Measurements from ENCODE around the gene ASTN2. TPM values are rescaled to one million over a fixed set of nuclear protein-coding genes. Genes with fewer than 3 reads are reported as not detected.

Gene ASTN2
- total RNA-seq, 1 experiment from 2014 or later = 7.4 TPM

DNA sequence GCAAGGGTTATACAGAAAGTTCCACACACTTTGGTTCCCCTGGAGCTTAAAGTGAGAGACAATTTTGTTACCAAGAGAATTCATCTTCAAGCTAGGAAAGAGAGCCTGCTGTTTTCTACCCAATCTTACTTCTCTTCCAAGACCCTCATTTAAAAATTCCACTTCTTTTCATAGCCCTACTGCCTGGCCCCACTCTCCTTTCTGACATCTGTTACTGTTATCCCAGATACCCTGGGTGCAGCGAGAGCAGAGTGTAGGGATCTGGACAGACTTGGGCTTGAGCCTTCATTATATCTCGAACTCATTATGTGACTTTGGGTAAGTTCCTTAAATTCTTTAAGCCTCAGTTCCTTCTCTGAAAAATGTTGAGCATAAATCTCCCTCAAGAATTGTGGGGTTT is 263.1 kb downstream of the ASTN2 start:
- no peak for DNase-seq
- H3K4me3 ChIP-seq (ENCODE audit: insufficient read depth, low read depth, low read length) = no peak overlapping the region
- H3K27me3 ChIP-seq (ENCODE audit: control insufficient read depth, insufficient read depth, low read length) = no peaks in the 10 kb centered on the region
- H3K36me3 ChIP-seq (replicated peaks; ENCODE audit: control insufficient read depth, insufficient read depth, low read length) = no peaks in the 10 kb centered on the region

GRCh38 chr9:117149996-117150395 is 264.9 kb downstream of the ASTN2 start:
- H3K36me3 ChIP-seq (replicated peaks; ENCODE audit: control insufficient read depth, insufficient read depth, low read length) = no peaks in the 10 kb centered on the region
- DNase-seq = no peak
- no peaks in the 10 kb centered on the region for H3K27me3 ChIP-seq (ENCODE audit: control insufficient read depth, insufficient read depth, low read length)
- no peak overlapping the region for H3K4me3 ChIP-seq (ENCODE audit: insufficient read depth, low read depth, low read length)

DNA sequence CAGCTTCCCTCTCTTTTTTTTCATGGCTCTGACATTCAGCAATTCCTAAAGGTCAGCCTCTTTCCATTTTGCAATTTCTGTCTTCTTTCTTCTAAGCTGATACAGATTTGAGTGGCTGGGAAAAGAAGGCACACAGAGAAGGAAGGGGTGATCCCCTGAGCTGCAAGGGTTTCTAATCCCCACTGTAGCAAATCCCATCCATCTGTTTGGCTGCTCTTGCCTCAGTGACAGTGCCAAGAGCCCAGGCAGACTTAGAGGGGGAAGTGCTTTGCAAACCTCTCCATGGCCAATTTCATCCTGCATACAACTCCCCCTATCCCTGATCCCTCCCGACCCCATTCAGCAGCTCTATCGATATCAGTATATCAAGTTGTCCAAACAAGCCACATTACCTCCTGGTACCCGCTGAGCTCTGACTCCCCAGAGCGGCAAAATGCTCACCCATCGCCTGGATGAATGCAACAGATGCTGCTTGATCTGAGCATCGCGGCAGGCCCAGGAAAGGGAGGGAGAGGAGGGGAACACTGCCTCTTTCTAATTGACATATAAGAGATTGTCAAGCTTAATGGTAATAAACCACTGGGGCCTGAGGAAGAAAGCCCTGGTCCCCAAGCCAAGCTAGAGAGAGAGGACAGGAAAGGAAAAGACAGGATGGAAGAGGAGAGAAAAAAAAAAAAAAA is 268.9 kb downstream of the ASTN2 start:
- Histone ChIP-seq H3K4me3 (ENCODE audit: insufficient read depth, low read depth, low read length) (no peak overlapping the region), H3K27me3 (ENCODE audit: control insufficient read depth, insufficient read depth, low read length) (no peaks in the 10 kb centered on the region), H3K36me3 (replicated peaks; ENCODE audit: control insufficient read depth, insufficient read depth, low read length) (no peaks in the 10 kb centered on the region)
- no peak for DNase-seq

DNA sequence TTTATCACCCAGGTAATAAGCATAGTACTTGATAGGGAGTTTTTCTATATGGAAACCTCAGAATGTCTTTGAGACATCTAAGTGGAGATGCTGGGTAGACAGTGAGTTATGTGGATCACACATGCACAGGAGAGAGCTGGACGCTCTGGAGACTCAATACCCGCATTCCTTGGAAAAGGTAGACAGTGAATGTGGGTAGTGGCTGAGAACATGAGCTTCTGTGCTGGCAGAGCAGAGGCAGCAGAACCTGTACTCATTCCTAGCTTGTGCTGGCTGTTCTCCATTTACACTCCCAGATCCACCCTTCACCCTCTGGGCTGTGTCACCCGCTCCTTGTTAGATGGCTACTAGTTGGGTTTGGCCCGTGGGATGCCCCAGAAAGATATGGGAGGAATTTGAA is 269.8 kb downstream of the ASTN2 start:
- no peaks in the 10 kb centered on the region for H3K36me3 ChIP-seq (replicated peaks; ENCODE audit: control insufficient read depth, insufficient read depth, low read length)
- no peak for DNase-seq
- no peaks in the 10 kb centered on the region for H3K27me3 ChIP-seq (ENCODE audit: control insufficient read depth, insufficient read depth, low read length)
- no peak overlapping the region for H3K4me3 ChIP-seq (ENCODE audit: insufficient read depth, low read depth, low read length)

GRCh38 chr9:117138231-117138630 is 276.6 kb downstream of the ASTN2 start:
- H3K36me3 ChIP-seq (replicated peaks; ENCODE audit: control insufficient read depth, insufficient read depth, low read length) = no peaks in the 10 kb centered on the region
- no peak overlapping the region for H3K4me3 ChIP-seq (ENCODE audit: insufficient read depth, low read depth, low read length)
- H3K27me3 ChIP-seq (ENCODE audit: control insufficient read depth, insufficient read depth, low read length) = no peaks in the 10 kb centered on the region
- no peak for DNase-seq

DNA sequence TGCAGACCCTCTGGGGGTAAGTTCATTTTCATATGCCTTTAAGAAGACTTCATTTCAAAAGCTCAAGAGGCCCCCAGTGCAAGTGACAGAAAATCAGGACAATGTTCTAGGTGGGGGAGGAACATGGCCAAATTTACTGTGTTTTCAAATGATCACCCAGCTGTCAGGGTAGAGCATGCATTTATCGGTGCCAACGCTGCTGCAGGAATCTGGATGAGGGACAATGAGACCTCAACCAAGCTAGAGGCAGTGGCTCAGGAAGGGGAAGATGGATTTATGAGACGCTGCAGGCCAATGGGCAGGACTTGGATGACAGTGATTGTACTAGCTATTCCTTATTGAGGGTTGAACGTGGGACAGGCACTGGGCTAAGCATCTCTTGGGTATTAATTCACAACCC is 278.4 kb downstream of the ASTN2 start:
- no peak overlapping the region for H3K4me3 ChIP-seq (ENCODE audit: insufficient read depth, low read depth, low read length)
- H3K27me3 ChIP-seq (ENCODE audit: control insufficient read depth, insufficient read depth, low read length) = no peaks in the 10 kb centered on the region
- no peak for DNase-seq
- H3K36me3 ChIP-seq (replicated peaks; ENCODE audit: control insufficient read depth, insufficient read depth, low read length) = no peaks in the 10 kb centered on the region

DNA sequence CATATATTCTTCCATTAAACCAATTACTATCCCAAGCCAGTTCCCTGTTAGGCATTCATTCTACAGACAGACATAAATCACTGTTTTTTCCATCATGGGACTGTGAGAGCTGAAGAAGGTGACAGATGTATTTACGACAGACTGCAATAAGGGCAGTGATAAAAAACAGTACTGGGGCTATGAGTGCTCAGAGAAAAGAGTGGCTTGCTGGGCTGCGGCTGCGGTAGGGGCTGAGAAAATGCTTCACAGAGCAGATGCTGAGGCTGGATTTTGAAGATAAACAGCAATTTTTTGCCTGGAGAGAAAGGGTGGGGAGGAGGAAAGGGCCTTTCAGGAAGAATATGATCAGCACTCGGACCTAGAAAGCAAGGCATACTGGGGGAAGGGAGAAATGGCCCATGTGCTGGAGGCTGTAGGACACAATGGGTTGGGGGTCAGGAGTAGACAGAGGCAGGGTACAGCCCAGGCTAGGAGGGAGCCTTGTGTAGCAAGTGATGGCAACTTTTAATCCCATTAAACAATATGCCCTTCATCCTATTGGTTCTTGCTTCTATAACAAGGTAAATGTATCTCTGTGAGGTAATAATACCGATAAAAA is 279.3 kb downstream of the ASTN2 start:
- Histone ChIP-seq H3K27me3 (ENCODE audit: control insufficient read depth, insufficient read depth, low read length) (no peaks in the 10 kb centered on the region), H3K4me3 (ENCODE audit: insufficient read depth, low read depth, low read length) (no peak overlapping the region), H3K36me3 (replicated peaks; ENCODE audit: control insufficient read depth, insufficient read depth, low read length) (no peaks in the 10 kb centered on the region)
- no peak for DNase-seq

- DNase-seq = no peak
- H3K4me3 ChIP-seq (ENCODE audit: insufficient read depth, low read depth, low read length) = no peak overlapping the region
- no peaks in the 10 kb centered on the region for H3K27me3 ChIP-seq (ENCODE audit: control insufficient read depth, insufficient read depth, low read length)
- no peaks in the 10 kb centered on the region for H3K36me3 ChIP-seq (replicated peaks; ENCODE audit: control insufficient read depth, insufficient read depth, low read length)
Observed at GRCh38 chr9:117134826-117135500, 279.9 kb downstream of the ASTN2 start.

GRCh38 chr9:117126871-117127270 is 288.0 kb downstream of the ASTN2 start:
- H3K4me3 ChIP-seq (ENCODE audit: insufficient read depth, low read depth, low read length) = no peak overlapping the region
- no peaks in the 10 kb centered on the region for H3K27me3 ChIP-seq (ENCODE audit: control insufficient read depth, insufficient read depth, low read length)
- no peaks in the 10 kb centered on the region for H3K36me3 ChIP-seq (replicated peaks; ENCODE audit: control insufficient read depth, insufficient read depth, low read length)
- no peak for DNase-seq

GRCh38 chr9:117125531-117125930 is 289.3 kb downstream of the ASTN2 start:
- no peaks in the 10 kb centered on the region for H3K36me3 ChIP-seq (replicated peaks; ENCODE audit: control insufficient read depth, insufficient read depth, low read length)
- H3K4me3 ChIP-seq (ENCODE audit: insufficient read depth, low read depth, low read length) = no peak overlapping the region
- no peak for DNase-seq
- H3K27me3 ChIP-seq (ENCODE audit: control insufficient read depth, insufficient read depth, low read length) = no peaks in the 10 kb centered on the region

- Histone ChIP-seq H3K36me3 (replicated peaks; ENCODE audit: control insufficient read depth, insufficient read depth, low read length) (no peaks in the 10 kb centered on the region), H3K4me3 (ENCODE audit: insufficient read depth, low read depth, low read length) (no peak overlapping the region), H3K27me3 (ENCODE audit: control insufficient read depth, insufficient read depth, low read length) (no peaks in the 10 kb centered on the region)
- no peak for DNase-seq
Observed at GRCh38 chr9:117123729-117124128, 291.1 kb downstream of the ASTN2 start.

DNA sequence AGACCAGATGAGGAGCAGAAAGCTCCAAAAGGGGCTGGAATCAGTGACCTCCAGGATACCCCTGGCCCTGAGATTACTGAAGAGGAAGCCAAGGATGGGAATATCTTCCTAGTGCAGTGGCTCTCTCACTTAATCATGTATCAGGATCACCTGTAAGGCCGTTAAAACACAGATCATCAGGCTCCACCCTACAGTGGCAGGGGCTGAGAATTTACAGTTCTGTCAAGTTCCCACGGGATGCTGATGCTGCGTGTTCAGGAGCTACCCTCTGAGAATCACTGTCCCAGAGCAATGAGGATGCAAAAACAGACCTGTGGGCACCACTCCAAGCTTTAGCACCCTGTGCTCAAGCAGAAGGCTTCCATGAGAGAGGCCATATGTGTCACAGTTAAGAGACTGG is 291.9 kb downstream of the ASTN2 start:
- Histone ChIP-seq H3K27me3 (ENCODE audit: control insufficient read depth, insufficient read depth, low read length) (no peaks in the 10 kb centered on the region), H3K36me3 (replicated peaks; ENCODE audit: control insufficient read depth, insufficient read depth, low read length) (no peaks in the 10 kb centered on the region), H3K4me3 (ENCODE audit: insufficient read depth, low read depth, low read length) (no peak overlapping the region)
- no peak for DNase-seq

DNA sequence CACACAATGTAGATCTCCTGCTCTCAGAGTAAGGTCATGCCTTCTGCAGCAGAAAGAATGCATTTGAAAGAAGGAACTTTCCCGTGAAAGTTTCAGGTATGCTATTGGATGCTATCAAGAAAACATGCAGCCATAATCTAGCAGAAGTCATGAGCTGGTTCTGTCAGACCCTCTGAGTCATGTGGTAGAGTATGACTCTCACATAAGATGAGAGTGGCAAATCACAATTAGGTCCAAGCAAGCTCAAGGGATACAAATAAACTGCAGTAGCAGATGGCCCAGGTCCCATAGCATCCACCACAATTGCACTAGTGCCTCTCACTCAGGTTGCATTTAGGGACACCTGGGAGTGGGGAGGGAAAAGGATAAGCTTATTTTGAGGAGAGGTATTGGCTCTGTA is 292.8 kb downstream of the ASTN2 start:
- H3K27me3 ChIP-seq (ENCODE audit: control insufficient read depth, insufficient read depth, low read length) = no peaks in the 10 kb centered on the region
- no peaks in the 10 kb centered on the region for H3K36me3 ChIP-seq (replicated peaks; ENCODE audit: control insufficient read depth, insufficient read depth, low read length)
- no peak overlapping the region for H3K4me3 ChIP-seq (ENCODE audit: insufficient read depth, low read depth, low read length)
- no peak for DNase-seq

DNA sequence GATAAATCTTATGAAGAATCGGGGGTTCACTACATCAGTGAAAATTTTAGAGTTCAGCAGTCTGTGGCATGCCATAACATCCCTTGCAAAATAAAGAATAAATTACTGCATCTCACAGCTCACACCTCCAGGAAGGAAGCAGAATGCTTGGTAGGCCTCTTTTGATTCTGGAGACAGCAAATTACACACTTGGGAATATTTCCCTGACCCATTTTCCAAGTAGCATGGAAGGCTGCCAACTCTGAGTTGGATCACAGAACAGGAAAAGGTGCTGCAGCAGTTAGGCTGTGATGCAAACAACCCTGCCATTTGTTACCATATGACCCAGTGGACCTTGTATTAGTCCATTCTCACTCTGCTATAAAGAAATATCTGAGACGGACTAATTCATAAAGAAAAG is 293.5 kb downstream of the ASTN2 start:
- Histone ChIP-seq H3K27me3 (ENCODE audit: control insufficient read depth, insufficient read depth, low read length) (no peaks in the 10 kb centered on the region), H3K4me3 (ENCODE audit: insufficient read depth, low read depth, low read length) (no peak overlapping the region), H3K36me3 (replicated peaks; ENCODE audit: control insufficient read depth, insufficient read depth, low read length) (no peaks in the 10 kb centered on the region)
- no peak for DNase-seq

- H3K4me3 ChIP-seq (ENCODE audit: insufficient read depth, low read depth, low read length) = no peak overlapping the region
- DNase-seq = no peak
- no peaks in the 10 kb centered on the region for H3K36me3 ChIP-seq (replicated peaks; ENCODE audit: control insufficient read depth, insufficient read depth, low read length)
- H3K27me3 ChIP-seq (ENCODE audit: control insufficient read depth, insufficient read depth, low read length) = no peaks in the 10 kb centered on the region
Observed at GRCh38 chr9:117120061-117120460, 294.8 kb downstream of the ASTN2 start.

Measured in H7 (cell line).